ENCODE measurements around the gene MDP1.

- TF ChIP-seq CTCF (IDR thresholded peaks at IDR 0.05), result no peak
- TF ChIP-seq CEBPB (IDR thresholded peaks at IDR 0.05), result no peak
These were observed 44.3 kb upstream of the MDP1 start for GRCh38 chr14:24260026-24260779.
